ENCODE measurements around the gene INTS11. TPM values are rescaled to one million over a fixed set of nuclear protein-coding genes. Genes with fewer than 3 reads are reported as not detected.

Gene INTS11
- total and polyA plus RNA-seq, 2 of the 13 experiments (the other 11 are each of a cell fraction or from before 2014, with no cell fraction given): 52.8 to 94.8 TPM

GRCh38 chr1:1273512-1274298 is 50.8 kb downstream of the INTS11 start, which contains the start of gene UBE2J2 (continued):
- TF ChIP-seq AFF4 (CRISPR knock-in tag; IDR thresholded peaks at IDR 0.05) (no peak), YEATS4 (CRISPR knock-in tag; IDR thresholded peaks at IDR 0.05; ENCODE audit: borderline replicate concordance) (peak; percentile 79), MAX (IDR thresholded peaks at IDR 0.05) (peak; percentile 86), AKAP8 (CRISPR knock-in tag; IDR thresholded peaks at IDR 0.05) (0 out of 2 replicates have a peak, but pooled peaks have one; percentile 32), ZNF205 (CRISPR knock-in tag; IDR thresholded peaks at IDR 0.05) (0 out of 2 replicates have a peak, but pooled peaks have one; percentile 13), ZNF280D (CRISPR knock-in tag; IDR thresholded peaks at IDR 0.05) (no peak), SP1 (IDR thresholded peaks at IDR 0.05) (no peak), SP1 (CRISPR knock-in tag; IDR thresholded peaks at IDR 0.05) (peak; percentile 68; the same call in 1 of the 2 replicates), ZNF83 (CRISPR knock-in tag; IDR thresholded peaks at IDR 0.05; ENCODE audit: borderline replicate concordance) (0 out of 2 replicates have a peak, but pooled peaks have one; percentile 34), NR1H2 (CRISPR knock-in tag; IDR thresholded peaks at IDR 0.05; ENCODE audit: borderline replicate concordance, low read depth) (no peak), SP4 (CRISPR knock-in tag; IDR thresholded peaks at IDR 0.05) (0 out of 2 replicates have a peak, but pooled peaks have one; percentile 63), FOXO4 (CRISPR knock-in tag; conservative IDR thresholded peaks at IDR 0.05) (peak; percentile 95; the same call in 1 of the 2 replicates), ZNF546 (CRISPR knock-in tag; conservative IDR thresholded peaks at IDR 0.05) (0 out of 2 replicates have a peak, but pooled peaks have one; percentile 56)
